HG03045 (cell line): Measurements from ENCODE around the gene HAPSTR1.
"Not testable (repeated sequence)": the region's sequence is repeated elsewhere in the genome, so short reads cannot be mapped to it uniquely, and the experiment has no call there.

Experiments used
- ATAC-seq: cut with Tn5 transposase; IDR thresholded peaks from one replicate; pipeline ENCODE4 v1.9.1; 2021; ENCODE audit warnings: mild to moderate bottlenecking, moderate library complexity; ENCODE audit not compliant: unreplicated experiment

The HAPSTR1 gene, protein sequence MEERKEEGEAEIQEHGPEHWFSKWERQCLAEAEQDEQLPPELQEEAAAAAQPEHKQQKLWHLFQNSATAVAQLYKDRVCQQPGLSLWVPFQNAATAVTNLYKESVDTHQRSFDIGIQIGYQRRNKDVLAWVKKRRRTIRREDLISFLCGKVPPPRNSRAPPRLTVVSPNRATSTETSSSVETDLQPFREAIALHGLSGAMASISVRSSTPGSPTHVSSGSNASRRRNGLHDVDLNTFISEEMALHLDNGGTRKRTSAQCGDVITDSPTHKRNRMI

DNA sequence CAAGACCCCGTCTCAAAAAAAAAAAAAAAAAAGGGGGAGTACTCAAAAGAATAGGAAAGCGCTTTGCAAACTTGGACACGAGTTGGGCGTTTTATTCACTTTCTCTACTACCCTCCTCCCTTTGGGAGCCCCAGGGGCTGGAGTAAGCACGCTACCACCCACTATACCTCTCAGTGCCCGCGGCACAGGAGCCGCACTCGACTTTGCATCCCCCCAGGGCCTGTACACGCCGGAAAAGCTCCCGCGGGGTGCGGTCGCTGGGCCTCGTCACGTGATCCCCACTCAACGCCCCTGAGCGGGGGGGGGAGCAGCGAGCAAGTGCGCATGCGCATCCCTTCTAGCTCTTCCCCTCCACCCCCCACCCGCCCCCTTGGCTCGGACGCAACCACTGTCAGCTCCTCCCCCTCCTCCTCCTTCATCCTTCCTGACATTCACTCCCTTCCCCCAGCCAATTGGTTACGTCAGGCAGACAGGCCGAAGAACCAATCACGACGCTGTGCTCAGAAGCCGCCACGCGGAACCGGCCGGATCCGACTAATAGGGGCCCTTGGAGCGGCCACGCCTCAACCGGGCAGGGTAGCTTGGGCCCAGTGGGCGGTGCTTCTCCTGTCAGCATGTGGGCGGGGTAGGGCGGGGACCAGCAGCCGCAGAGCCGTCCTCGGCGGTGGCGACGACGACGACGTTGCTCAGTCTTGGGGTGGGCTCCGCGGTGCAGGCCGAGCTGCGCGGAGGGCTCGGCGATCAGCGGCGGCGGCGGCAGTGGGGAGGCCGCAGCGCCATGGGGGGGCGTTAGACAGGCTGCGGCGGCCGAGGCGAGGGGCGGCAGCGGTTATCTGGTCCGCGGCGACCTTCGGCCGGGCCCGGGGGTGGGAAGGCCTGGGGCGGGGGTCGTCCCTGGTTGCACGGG, at the start of gene HAPSTR1:
HAPSTR1 (plus strand) TSS at position 685 of the 907 bp plus-strand sequence. CDS start 401 bp downstream, outside the sequence.
- peak; percentile 89 for ATAC-seq

GRCh38 chr16:9042533-9042932, 48.9 kb upstream of the HAPSTR1 start:
- ATAC-seq = no peak

DNA sequence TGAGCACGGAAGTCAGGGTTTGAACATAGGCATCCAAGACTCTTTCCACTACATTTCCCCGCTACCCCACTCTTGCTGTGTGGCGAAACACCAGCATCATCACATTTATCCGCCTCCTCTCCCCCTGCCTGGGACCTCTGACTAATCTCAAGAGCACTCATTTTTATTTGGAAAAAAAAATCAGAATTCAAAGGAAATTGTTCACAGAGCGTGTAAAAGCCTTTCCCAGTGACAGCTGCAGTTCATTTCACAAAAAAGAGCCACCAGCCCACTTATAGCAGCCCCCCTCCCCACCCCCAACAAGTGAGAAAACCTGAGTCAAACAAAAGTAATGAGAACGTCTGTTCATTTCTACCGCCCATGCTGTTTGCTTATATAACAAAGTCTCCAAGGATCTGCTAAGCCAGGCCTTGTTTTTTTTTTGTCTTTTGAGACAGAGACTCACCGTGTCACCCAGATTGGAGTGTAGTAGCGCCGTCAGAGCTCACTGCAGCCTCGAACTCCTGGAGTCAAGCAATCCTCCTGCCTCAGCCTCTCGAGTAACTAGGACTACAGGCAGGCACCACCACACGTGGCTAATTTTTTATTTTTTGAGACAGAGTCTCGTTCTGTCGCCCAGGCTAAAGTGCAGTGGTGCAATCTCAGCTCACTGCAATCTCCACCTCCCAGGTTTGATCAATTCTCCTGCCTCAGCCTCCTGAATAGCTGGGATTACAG, 48.3 kb upstream of the HAPSTR1 start:
- ATAC-seq = no peak

DNA sequence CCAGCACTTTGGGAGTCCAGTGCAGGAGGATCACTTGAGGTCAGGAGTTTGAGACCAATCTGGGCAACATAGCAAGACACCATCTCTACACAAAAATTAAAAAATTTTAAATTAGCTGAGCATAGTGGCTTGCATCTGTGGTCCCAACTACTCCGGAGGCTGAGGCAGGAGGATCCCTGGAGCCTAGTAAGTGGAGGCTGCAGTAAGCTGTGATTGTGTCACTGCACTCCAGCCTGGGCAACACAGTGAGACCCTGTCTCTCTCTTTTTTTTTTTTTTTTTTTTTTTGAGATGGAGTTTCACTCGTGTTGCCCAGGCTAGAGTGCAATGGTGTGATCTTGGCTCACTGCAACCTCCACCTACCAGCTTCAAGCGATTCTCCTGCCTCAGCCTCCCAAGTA, 45.9 kb upstream of the HAPSTR1 start:
- not testable (repeated sequence) for ATAC-seq

DNA sequence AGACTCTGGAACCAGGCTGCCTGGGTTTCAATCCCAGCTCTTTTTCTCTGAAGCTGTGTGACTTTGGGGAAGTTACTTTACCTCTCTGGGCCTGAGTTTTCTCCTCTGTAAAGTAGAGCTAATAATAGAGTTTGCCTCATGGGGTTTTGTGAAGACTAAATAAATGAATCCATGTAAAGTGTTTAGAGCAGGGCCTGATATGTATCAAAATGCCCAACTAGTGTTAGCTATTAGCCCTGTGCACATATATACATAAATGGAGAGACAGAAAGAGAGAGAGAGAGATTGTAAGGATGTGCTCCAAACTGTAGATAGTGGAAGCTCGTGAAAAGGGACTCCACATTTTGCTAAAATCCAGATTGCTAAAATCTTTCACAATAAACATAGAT, 44.8 kb upstream of the HAPSTR1 start:
- ATAC-seq = no peak

GRCh38 chr16:9047689-9048301, 43.6 kb upstream of the HAPSTR1 start:
- ATAC-seq = peak; percentile 75

DNA sequence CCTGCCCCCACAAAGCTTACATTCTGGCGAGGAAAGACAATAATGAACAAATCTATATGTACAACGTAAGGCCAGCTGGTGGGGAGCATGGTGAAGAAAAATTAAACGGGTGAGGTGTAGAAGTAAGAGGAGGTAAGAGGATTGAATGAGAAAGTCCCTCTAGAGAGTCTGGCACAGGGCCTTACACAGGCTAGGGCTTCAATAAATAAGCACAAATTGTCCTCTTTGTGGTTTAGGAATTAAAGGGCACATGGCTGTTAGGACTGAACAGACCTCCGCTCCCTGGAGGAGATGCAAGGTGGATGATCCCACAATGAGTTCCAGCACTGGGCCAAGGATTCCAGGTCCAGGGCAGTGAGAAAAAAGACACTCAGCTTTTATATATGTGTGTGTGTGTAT, 43.1 kb upstream of the HAPSTR1 start:
- ATAC-seq = no peak

DNA sequence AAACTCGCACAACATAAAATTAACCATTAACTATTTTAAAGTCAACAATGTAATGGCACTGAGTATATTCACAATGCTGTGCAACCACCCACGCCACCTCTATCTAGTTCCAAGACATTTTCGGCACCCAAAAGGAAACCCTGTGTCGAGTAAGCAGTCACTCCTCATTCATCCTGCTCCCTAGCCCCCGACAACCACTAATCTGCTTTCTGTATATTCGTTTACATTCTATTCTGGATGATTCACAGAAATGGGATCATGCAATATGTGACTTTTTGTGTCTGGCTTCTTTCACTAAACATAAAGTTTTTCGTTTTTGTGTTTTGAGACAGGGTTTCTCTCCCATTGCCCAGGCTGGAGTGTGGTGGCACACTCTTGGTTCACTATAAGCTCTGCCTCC, 42.2 kb upstream of the HAPSTR1 start:
- ATAC-seq = no peak

DNA sequence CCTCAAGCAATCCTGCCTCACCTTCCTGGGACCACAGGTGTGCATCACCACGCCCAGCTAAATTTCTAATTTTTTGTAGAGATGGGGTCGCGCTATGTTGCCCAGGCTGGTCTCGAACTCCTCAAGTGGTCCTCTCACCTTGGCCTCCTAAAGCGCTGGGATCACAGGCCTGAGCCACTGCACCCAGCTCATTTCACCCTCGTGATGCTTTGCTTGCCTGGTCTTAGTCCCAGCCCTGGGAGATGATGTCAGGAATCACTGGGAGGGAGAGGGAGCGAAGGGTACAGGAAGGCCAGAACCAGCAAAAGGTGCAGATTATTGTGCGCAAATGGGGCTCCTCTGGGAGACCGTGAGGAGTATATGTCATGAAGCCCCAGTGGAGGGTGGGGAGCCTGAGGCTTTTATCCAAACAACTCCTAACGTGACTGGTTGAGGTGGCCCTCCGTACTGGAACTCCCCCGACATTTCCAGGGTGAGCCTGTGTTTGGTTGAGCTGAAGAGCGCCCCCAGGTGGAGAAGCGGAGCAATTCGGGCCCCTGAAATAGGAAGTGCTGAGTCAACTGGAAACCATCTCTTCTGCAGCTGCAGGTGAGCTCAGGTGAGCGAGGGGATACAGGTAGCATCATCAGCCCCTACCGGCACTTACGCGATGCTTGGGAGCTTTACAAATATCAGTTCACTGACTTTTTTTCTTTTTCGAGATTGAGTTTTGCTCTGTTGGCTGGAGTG, 41.2 kb upstream of the HAPSTR1 start:
- no peak for ATAC-seq

DNA sequence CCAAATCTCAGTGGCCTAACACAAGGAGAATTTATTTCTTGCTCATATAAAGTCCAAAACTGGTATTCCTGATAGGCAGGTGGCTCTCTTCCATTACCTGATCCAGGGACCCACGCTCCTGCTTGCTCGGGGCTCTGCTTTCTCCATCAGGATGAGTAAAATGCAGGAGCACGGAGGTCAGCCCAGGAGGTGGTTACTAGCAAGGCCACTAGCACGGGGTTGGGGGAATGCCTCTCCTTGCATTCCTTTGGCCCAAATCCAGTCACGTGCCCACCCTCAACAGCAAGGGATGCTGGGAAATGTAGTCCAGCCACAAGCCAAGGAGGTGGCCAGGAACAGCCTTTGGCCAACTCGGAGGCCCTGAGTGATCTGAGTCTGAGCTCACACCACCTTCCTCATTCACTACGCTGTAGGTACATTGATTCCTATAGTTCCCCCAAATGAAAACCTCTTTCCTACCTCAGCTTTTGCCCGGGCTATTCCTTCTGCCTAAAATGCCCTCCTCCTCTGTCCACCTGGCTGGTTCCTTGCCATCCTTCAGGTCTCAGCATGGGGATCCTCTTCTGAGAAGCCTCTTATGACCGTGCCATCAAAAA, 38.3 kb upstream of the HAPSTR1 start:
- no peak for ATAC-seq

DNA sequence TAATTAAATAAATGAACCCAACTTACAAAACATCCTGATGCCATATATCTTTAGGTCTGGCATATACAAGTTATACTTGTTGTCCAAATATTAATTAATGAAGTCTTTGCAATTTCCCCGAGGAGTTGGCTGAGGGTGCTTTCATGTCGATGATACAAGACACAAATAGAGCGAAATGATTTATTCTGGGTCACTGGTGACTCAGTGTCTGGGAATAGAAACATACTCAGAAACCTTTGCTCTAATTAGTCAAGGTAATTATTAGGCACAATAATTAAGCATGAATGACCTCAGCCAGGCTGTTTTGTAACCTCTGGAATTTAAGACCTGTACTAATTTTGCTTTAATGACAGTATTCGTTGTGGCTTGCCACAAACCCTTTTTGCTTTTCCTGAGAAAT, 37.0 kb upstream of the HAPSTR1 start:
- no peak for ATAC-seq

- ATAC-seq = no peak
Measured at GRCh38 chr16:9055115-9055514, 36.3 kb upstream of the HAPSTR1 start.

- no peak for ATAC-seq
Measured at GRCh38 chr16:9055661-9056060, 35.8 kb upstream of the HAPSTR1 start.

DNA sequence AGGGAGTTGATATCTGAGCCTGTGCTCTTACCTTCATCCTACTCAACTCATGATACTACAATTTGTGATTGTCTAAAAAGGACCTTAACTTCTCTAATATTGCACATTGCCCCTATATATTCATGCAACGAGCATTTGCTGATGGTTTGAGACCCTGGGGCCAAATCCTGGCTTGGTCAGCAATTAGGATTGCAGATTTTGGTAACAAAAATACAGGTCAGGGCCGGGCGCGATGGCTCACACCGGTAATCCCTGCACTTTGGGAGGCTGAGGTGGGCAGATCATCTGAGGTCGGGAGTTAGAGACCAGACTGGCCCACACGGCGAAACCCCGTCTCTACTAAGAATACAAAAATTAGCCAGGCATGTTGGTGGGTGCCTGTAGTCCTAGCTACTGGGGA, 35.4 kb upstream of the HAPSTR1 start:
- no peak for ATAC-seq

GRCh38 chr16:9058211-9058610, 33.2 kb upstream of the HAPSTR1 start:
- no peak for ATAC-seq

DNA sequence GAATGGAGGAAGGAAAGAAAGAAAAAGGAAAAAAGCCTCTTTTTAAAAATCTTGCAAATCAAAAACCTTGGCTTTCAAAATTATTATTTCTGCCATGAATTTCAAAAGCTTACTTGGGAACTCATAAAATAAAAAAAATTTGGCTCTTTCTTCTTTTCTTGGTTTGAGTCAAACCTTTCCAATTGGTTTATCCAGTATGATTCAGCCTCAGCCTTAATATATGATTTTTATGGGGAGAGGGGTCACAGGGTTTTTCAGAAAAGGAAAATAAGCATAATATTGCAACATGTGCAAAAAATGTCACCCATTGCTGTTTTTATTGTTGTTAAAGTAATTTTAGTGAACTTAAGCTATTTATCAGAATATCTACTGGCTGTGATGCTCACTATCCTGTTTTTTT, 31.2 kb upstream of the HAPSTR1 start:
- ATAC-seq = no peak

DNA sequence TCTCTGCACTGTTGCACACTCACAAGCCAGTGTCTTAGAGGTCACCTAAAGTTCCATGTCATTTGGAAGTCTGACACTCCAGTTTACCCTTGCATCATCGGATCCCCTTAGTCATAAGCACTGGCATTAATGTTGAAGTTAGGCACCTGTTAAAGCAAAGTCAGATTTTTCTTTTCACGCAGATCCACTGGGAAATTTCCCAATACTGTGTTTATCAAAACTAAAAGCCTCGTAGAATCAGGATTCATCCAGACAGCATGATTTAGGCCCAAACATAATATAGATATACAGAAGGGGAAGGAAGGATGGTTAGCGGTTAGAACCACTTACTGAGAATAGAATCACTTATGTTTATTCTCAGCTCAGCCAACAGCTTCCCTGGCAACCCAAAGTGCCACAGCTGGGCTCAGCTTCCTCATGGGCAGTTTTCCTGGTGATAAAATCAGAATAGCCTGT, 30.1 kb upstream of the HAPSTR1 start:
- no peak for ATAC-seq

DNA sequence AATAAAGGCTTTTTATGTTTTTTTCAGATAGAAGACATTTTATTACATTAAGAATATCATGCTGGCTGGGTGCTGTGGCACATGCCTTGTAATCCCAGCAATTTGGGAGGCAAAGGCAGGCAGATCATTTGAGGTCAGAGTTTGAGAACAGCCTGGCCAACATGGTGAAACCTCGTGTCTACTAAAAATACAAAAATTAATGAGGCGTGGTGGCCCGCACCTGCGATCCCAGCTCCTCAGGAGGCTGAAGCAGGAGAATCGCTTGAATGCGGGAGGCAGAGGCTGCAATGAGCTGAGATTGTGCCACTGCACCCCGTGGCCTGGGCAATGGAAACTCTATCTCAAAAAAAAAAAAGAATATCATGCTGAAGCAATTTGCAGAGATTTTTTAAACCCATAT, 29.1 kb upstream of the HAPSTR1 start:
- ATAC-seq = no peak

DNA sequence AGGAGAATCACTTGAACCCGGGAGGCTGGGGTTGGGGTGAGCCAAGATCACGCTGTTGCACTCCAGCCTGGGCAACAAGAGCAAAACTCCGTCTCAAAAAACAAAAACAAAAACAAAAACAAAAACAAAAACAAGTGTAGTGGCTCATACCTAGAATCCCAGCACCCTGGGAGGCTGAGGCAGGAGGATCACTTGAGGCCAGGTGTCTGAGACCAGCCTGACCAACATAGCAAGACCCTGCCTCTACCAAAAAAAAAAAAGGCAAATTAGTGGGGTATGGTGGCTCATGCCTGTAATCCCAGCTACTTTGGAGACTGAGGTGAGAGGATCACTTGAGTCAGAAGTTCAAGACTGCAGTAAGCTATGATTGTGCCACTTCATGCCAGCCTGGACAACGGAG, 26.4 kb upstream of the HAPSTR1 start:
- no peak for ATAC-seq

- no peak for ATAC-seq
Measured at GRCh38 chr16:9068886-9069285, 22.6 kb upstream of the HAPSTR1 start.
